Posterior vena cava (tissue), 2 donors: ENCODE results near the gene WWOX. TPM values are rescaled to one million over a fixed set of nuclear protein-coding genes. Genes with fewer than 3 reads are reported as not detected.

Experiments used
- DNase-seq: peaks from one replicate; pipeline ENCODE4 v3.0.0-alpha.2; 2020; ENCODE audit warnings: low spot score
- intact Hi-C, 2 donors: fragments of 100-400 bp; cut with DNase I; formaldehyde crosslinking; loops; one replicate each; pipeline versions ENCODE4 v1.14.1 to v1.14.2; 2022 to 2023
- total RNA-seq, 2 donors: library from RNA; stranded (reverse); fragmentation: NEBNext Ultra II Directional; extraction: Animal tissue kit (Norgen Biotek cat#: 25700); gene quantifications; one replicate each; pipeline ENCODE4 v1.2.1, GENCODE V29; 2021
- donor health status: DM: yes; HTN: yes; CAD: no.
- donor health status: DM: yes; HTN: yes; CAD: no.

Gene WWOX
- total RNA-seq, 2 donors from 2014 or later = 12.5 to 16.9 TPM

GRCh38 chr16:78244131-78244895, 144.9 kb downstream of the WWOX start:
- no peak for DNase-seq

DNA sequence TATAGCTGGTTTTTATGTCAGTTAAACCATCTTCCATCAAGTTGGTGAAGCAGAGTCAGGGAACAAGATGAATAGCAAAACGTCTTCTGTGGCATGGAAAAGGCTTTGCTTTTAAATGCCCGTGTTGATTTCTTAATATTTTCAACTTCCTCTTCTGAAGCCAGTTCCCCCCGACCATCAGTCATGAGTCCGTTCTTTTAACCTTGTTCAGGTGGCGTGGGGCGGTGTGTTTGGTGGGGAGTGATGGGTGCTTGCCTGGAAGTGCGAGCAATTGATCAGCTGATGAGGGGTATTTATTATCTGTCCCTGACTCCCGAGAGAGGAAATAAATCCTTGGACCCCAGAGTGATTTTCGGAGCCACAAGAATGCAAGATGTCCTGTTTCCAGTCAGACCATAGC, 147.1 kb downstream of the WWOX start:
- intact Hi-C loops = no loop called here
- no peak for DNase-seq

More at GRCh38 chr16:78244131-78244895, 144.9 kb downstream of the WWOX start:
- intact Hi-C loops = no loop called here

GRCh38 chr16:78249056-78249455, 149.6 kb downstream of the WWOX start:
- intact Hi-C loops = no loop called here
- no peak for DNase-seq

DNA sequence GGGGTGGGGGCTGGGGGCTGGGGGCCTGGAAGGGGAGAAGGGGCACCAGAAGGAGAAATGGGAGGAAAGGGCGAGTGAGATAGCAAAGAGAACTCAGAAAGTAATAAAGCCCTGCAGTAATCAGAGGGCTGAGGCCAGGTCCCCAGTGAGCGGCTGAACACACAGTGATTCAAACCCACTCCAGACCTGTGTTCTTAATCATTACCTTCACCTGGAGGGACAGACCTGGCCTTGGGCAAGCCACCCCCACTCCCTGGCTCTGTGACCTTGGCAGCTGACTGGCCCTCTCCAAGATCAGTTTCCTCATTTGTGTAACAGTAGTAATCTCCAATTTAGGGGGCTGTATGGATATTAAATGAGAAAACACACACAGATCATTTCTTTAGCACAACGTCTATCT, 150.4 kb downstream of the WWOX start:
- no peak for DNase-seq
- intact Hi-C loops = no loop called here

GRCh38 chr16:78251115-78251514, 151.7 kb downstream of the WWOX start:
- intact Hi-C loops = no loop called here
- no peak for DNase-seq

GRCh38 chr16:78252757-78253156, 153.3 kb downstream of the WWOX start:
- intact Hi-C loops = no loop called here
- no peak for DNase-seq

- DNase-seq = no peak
- intact Hi-C loops = no loop called here
Observed at GRCh38 chr16:78254841-78255240, 155.4 kb downstream of the WWOX start.

DNA sequence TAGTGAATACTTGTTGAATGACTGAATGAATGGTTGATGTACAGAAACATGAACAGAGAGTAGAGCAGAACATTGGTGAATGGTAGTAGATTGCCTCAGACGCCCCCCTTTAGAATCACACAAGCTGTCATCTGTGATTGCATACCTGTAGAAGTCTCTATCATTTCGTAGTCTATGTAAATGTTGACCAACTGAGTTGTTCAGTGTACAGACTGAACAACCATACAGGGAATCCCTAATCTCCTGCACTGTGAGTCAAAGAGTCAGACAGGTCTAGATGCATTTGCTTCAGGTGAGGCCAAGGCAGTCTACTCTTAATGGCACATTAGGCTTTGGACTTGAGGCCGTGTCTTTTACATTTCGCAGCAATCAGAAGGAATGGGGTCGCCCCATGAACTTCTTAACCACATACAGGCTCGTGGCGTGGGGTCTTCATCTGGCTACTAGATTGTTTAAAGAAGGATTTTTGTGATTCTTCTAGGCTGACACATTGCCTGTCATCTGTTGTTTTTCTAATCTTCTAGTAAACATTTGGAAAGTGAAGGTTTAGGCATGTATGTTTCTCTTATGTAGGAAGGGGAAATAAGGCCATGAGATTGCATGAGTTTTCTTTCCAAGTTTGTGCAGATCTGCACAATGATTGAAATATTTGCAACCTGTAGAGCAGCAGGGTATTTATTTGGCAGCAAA, 157.4 kb downstream of the WWOX start:
- DNase-seq = no peak
- intact Hi-C loops = no loop called here

- DNase-seq = no peak
- intact Hi-C loops = no loop called here
Observed at GRCh38 chr16:78257376-78257728, 157.9 kb downstream of the WWOX start.

- intact Hi-C loops = no loop called here
- DNase-seq = no peak
Observed at GRCh38 chr16:78258375-78259065, 159.1 kb downstream of the WWOX start.

- intact Hi-C loops = no loop called here
- DNase-seq = no peak
Observed at GRCh38 chr16:78259873-78260272, 160.4 kb downstream of the WWOX start.

GRCh38 chr16:78264642-78265041, 165.2 kb downstream of the WWOX start:
- no peak for DNase-seq
- intact Hi-C loops = no loop called here

- no peak for DNase-seq
- intact Hi-C loops = no loop called here
Observed at GRCh38 chr16:78269256-78269655, 169.8 kb downstream of the WWOX start.

- intact Hi-C loops = no loop called here
Observed at GRCh38 chr16:78271981-78272380, 172.5 kb downstream of the WWOX start.

DNA sequence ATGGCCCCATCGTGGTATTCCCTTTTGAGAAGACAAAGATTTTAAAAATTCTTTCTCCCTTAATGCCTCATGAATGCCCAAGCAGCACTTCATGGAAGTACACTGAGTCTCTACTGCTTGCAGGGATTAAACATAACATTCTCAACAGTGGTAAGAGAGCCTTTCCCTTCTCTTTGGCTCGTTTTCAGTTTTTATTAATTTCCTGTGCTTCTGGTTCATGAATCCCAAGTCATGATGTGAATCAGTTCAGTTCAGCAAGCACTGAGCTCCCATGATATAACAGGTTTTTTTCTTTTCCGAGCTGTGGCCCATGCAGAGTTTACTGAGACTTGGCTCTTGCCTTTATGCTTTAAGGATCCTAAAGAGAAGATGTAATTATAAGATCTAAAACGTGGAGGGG, 175.3 kb downstream of the WWOX start:
- intact Hi-C loops = no loop called here
- no peak for DNase-seq

More at GRCh38 chr16:78271981-78272380, 172.5 kb downstream of the WWOX start:
- no peak for DNase-seq

- intact Hi-C loops = no loop called here
- DNase-seq = no peak
Observed at GRCh38 chr16:78275420-78275819, 176.0 kb downstream of the WWOX start.

- no peak for DNase-seq
- intact Hi-C loops = no loop called here
Observed at GRCh38 chr16:78277321-78278055, 178.0 kb downstream of the WWOX start.

DNA sequence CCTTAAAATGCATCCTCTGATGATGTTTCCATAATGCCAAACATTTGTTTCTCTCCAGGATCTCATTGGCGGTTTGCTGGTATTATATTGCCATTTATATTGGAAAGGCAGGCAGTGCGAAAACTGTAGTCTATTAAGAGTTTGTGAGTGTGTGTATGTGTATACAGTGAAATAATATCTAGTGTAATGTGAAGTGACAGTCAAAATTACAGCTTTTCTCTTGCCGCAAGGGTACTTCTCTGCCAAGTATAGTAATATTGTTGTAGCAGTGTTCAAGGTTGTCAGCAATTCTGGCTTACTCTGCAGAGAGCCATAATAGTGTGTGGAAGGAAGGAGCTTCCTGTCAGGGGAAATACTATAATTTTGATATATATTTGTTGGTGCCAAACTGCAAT, 178.6 kb downstream of the WWOX start:
- no peak for DNase-seq
- intact Hi-C loops = no loop called here

GRCh38 chr16:78281115-78281514, 181.7 kb downstream of the WWOX start:
- intact Hi-C loops = loop anchor here in 1 of 2 donors (10.0 kb wide), 1 partner anchor 334 kb away; no protein-coding TSS in a partner anchor
- DNase-seq = no peak
